ENCODE data around the gene DYNC1H1. TPM values are rescaled to one million over a fixed set of nuclear protein-coding genes. Genes with fewer than 3 reads are reported as not detected.

The DYNC1H1 gene
- polyA plus RNA-seq, 1 donor from 2014 or later = 298 TPM

DNA sequence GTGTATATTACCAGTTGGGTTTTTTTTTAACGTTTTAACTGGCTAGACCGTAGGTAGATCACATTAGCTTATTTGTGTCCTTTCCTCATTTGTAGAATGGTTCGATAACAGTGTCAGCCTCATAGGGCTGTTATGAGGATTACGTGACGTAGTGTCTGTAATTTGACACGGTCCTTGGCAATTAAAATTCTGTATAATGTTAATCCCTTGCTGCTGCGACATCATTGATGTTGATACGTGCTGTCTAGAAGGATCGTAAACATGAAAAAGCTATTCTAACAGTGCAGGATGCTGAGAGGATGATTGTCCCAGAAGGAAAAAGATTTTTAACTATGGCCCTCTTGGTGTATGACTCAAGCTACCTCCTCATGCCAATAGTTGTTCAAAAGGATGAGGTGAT, 71.5 kb downstream of the DYNC1H1 start:
- no peak overlapping the region for H3K27ac ChIP-seq (ENCODE audit: low read length)
- H3K9ac ChIP-seq (ENCODE audit: low read length) = no peak overlapping the region
- no peaks in the 10 kb centered on the region for H3F3A ChIP-seq (ENCODE audit: insufficient read depth, low read length, poor library complexity, severe bottlenecking)
- no peak overlapping the region for H2AFZ ChIP-seq (ENCODE audit: low read depth, low read length)
- H3K4me2 ChIP-seq (ENCODE audit: low read length) = no peak overlapping the region
- H3K9me2 ChIP-seq (ENCODE audit: insufficient read depth, low read length) = no peaks in the 10 kb centered on the region
- no peak for TF ChIP-seq SMC3 (conservative IDR thresholded peaks at IDR 0.05; ENCODE audit: poor library complexity)
- no peak for TF ChIP-seq MXI1 (conservative IDR thresholded peaks at IDR 0.05; ENCODE audit: poor library complexity, severe bottlenecking)
- TF ChIP-seq TAF1 (IDR thresholded peaks at IDR 0.05; ENCODE audit: low read depth) = no peak
- TF ChIP-seq, protein P1, sequence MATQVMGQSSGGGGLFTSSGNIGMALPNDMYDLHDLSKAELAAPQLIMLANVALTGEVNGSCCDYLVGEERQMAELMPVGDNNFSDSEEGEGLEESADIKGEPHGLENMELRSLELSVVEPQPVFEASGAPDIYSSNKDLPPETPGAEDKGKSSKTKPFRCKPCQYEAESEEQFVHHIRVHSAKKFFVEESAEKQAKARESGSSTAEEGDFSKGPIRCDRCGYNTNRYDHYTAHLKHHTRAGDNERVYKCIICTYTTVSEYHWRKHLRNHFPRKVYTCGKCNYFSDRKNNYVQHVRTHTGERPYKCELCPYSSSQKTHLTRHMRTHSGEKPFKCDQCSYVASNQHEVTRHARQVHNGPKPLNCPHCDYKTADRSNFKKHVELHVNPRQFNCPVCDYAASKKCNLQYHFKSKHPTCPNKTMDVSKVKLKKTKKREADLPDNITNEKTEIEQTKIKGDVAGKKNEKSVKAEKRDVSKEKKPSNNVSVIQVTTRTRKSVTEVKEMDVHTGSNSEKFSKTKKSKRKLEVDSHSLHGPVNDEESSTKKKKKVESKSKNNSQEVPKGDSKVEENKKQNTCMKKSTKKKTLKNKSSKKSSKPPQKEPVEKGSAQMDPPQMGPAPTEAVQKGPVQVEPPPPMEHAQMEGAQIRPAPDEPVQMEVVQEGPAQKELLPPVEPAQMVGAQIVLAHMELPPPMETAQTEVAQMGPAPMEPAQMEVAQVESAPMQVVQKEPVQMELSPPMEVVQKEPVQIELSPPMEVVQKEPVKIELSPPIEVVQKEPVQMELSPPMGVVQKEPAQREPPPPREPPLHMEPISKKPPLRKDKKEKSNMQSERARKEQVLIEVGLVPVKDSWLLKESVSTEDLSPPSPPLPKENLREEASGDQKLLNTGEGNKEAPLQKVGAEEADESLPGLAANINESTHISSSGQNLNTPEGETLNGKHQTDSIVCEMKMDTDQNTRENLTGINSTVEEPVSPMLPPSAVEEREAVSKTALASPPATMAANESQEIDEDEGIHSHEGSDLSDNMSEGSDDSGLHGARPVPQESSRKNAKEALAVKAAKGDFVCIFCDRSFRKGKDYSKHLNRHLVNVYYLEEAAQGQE (IDR thresholded peaks at IDR 0.05; ENCODE audit: borderline replicate concordance) = no peak
- TF ChIP-seq EZH2 (IDR thresholded peaks at IDR 0.05; ENCODE audit: borderline replicate concordance, insufficient read depth, low read length, poor library complexity, severe bottlenecking) = no peak
- TF ChIP-seq EP300 (conservative IDR thresholded peaks at IDR 0.05; ENCODE audit: poor library complexity, severe bottlenecking) = no peak
- TF ChIP-seq, protein P2, sequence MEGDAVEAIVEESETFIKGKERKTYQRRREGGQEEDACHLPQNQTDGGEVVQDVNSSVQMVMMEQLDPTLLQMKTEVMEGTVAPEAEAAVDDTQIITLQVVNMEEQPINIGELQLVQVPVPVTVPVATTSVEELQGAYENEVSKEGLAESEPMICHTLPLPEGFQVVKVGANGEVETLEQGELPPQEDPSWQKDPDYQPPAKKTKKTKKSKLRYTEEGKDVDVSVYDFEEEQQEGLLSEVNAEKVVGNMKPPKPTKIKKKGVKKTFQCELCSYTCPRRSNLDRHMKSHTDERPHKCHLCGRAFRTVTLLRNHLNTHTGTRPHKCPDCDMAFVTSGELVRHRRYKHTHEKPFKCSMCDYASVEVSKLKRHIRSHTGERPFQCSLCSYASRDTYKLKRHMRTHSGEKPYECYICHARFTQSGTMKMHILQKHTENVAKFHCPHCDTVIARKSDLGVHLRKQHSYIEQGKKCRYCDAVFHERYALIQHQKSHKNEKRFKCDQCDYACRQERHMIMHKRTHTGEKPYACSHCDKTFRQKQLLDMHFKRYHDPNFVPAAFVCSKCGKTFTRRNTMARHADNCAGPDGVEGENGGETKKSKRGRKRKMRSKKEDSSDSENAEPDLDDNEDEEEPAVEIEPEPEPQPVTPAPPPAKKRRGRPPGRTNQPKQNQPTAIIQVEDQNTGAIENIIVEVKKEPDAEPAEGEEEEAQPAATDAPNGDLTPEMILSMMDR (IDR thresholded peaks at IDR 0.05; ENCODE audit: poor library complexity, severe bottlenecking) = no peak
- TF ChIP-seq RAD21 (conservative IDR thresholded peaks at IDR 0.05) = no peak
- no peak for TF ChIP-seq POLR2AphosphoS5 (IDR thresholded peaks at IDR 0.05)
- no peaks in the 10 kb centered on the region for H4K20me1 ChIP-seq (ENCODE audit: insufficient read depth)
- H3K4me3 ChIP-seq (ENCODE audit: low read length) = no peak overlapping the region
- peaks cover 17% of the 10 kb centered on the region for H3K36me3 ChIP-seq (ENCODE audit: insufficient read depth, low read length)
- H3K27me3 ChIP-seq (ENCODE audit: insufficient read depth, low read depth, low read length) = no peaks in the 10 kb centered on the region
- no peaks in the 10 kb centered on the region for H3K9me3 ChIP-seq (ENCODE audit: low read length)
- no peaks in the 10 kb centered on the region for H3K79me2 ChIP-seq (replicated peaks; ENCODE audit: insufficient read depth, low read length)

DNA sequence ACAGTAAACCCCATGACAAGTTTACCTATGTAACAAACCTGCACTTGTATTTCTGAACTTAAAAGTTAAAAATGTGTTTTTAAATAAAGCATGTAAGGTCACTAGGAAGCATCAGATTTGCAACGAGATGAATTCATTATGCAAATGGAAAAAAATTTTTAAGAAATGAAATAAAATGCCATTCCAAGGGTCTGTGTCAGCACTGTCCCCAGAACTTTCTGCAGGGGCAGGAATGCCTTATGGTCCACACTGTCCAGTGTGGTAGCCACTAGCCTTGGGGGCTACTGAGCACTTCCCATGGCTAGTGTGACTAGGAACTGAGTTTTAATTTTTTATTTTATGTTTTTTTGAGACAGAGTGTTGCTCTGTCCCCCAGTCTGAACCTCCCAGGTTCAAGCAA, 73.3 kb downstream of the DYNC1H1 start:
- Histone ChIP-seq H3K4me2 (ENCODE audit: low read length) (no peak overlapping the region), H3K4me3 (ENCODE audit: low read length) (no peak overlapping the region), H3K27ac (ENCODE audit: low read length) (no peak overlapping the region), H3K27me3 (ENCODE audit: insufficient read depth, low read depth, low read length) (no peaks in the 10 kb centered on the region), H3K36me3 (ENCODE audit: insufficient read depth, low read length) (peaks cover 23% of the 10 kb centered on the region), H3K9me3 (ENCODE audit: low read length) (no peaks in the 10 kb centered on the region), H3K79me2 (replicated peaks; ENCODE audit: insufficient read depth, low read length) (no peaks in the 10 kb centered on the region), H3F3A (ENCODE audit: insufficient read depth, low read length, poor library complexity, severe bottlenecking) (no peaks in the 10 kb centered on the region), H2AFZ (ENCODE audit: low read depth, low read length) (no peak overlapping the region), H3K9me2 (ENCODE audit: insufficient read depth, low read length) (no peaks in the 10 kb centered on the region), H4K20me1 (ENCODE audit: insufficient read depth) (no peaks in the 10 kb centered on the region), H3K9ac (ENCODE audit: low read length) (no peak overlapping the region)
- TF ChIP-seq EP300 (conservative IDR thresholded peaks at IDR 0.05; ENCODE audit: poor library complexity, severe bottlenecking) (no peak), SMC3 (conservative IDR thresholded peaks at IDR 0.05; ENCODE audit: poor library complexity) (no peak), RAD21 (conservative IDR thresholded peaks at IDR 0.05) (no peak)
- TF ChIP-seq, protein P2 (IDR thresholded peaks at IDR 0.05; ENCODE audit: poor library complexity, severe bottlenecking) = no peak
